RWPE1 (cell line): ENCODE results near the gene GLI2.

Experiments
- CTCF ChIA-PET: fragments of 350-600 bp; sonication (Branson Sonifier 250); formaldehyde crosslinking; extraction: SDS; loops from one replicate; lab custom pipeline; 2021; lab: Yijun Ruan, JAX
- POLR2A ChIA-PET: fragments of 400-600 bp; formaldehyde crosslinking; extraction: SDS; loops from one replicate; lab custom pipeline; 2020; ENCODE audit warnings: antibody characterized with exemption; ENCODE audit not compliant: low non-redundant PET; lab: Yijun Ruan, JAX
- DNase-seq: peaks from one replicate; pipeline ENCODE4 v3.0.0; 2012; ENCODE audit warnings: low spot score
- H3K27ac ChIP-seq: fragments of 450-650 bp; 2 replicates; pipeline ENCODE4 v1.5.1; 2017
- CTCF ChIP-seq: fragments of 450-650 bp; conservative IDR thresholded peaks from 2 replicates; pipeline ENCODE4 v1.5.1; 2017; ENCODE audit warnings: low read depth, mild to moderate bottlenecking

GLI2 gene

GRCh38 chr2:120761911-120762310 is 26.2 kb downstream of the GLI2 start:
- ChIA-PET POLR2A (no interaction called here), CTCF (interaction anchor here (0.5 to 1.0 kb wide), 3 partner anchors 15 to 266 kb away, joined by 3 read pairs; no protein-coding TSS in a partner anchor)
- TF ChIP-seq CTCF = no peak
- no peak overlapping the region for H3K27ac ChIP-seq
- no peak for DNase-seq

GRCh38 chr2:120762341-120763061 is 26.8 kb downstream of the GLI2 start:
- CTCF ChIA-PET = interaction anchor here (0.5 to 1.0 kb wide), 3 partner anchors 15 to 515 kb away, joined by 3 to 4 read pairs (median 3); no protein-coding TSS in a partner anchor
- no peak for DNase-seq
- POLR2A ChIA-PET = no interaction called here
- no peak for TF ChIP-seq CTCF
- H3K27ac ChIP-seq = no peak overlapping the region

- DNase-seq = no peak
- H3K27ac ChIP-seq = peak overlapping the region; percentile 26
- ChIA-PET CTCF (no interaction called here), POLR2A (no interaction called here)
- no peak for TF ChIP-seq CTCF
Observed at GRCh38 chr2:120763508-120763907, 27.8 kb downstream of the GLI2 start.

GRCh38 chr2:120763931-120764330 is 28.3 kb downstream of the GLI2 start:
- no peak for DNase-seq
- CTCF ChIA-PET = interaction anchor here (1.4 kb wide), 1 partner anchor 28 kb away, joined by 3 read pairs; the partner anchor contains the start of gene GLI2
- peak overlapping the region; percentile 26 for H3K27ac ChIP-seq
- POLR2A ChIA-PET = no interaction called here
- TF ChIP-seq CTCF = no peak

GRCh38 chr2:120764492-120764891 is 28.8 kb downstream of the GLI2 start:
- no peak for TF ChIP-seq CTCF
- ChIA-PET POLR2A (no interaction called here), CTCF (interaction anchor here (1.4 kb wide), 1 partner anchor 29 kb away, joined by 3 read pairs; the partner anchor contains the start of gene GLI2)
- no peak for DNase-seq
- H3K27ac ChIP-seq = no peak overlapping the region

- DNase-seq = no peak
- H3K27ac ChIP-seq = no peak overlapping the region
- no peak for TF ChIP-seq CTCF
- ChIA-PET POLR2A (no interaction called here), CTCF (interaction anchor here (1.4 kb wide), 1 partner anchor 30 kb away, joined by 3 read pairs; the partner anchor contains the start of gene GLI2)
Observed at GRCh38 chr2:120764991-120765677, 29.5 kb downstream of the GLI2 start.
